ENCODE data around the gene TNRC6C. TPM values are rescaled to one million over a fixed set of nuclear protein-coding genes. Genes with fewer than 3 reads are reported as not detected.
"Not testable (repeated sequence)": the region's sequence is repeated elsewhere in the genome, so short reads cannot be mapped to it uniquely, and the experiment has no call there.

Gene TNRC6C
- total RNA-seq, 1 donor, result 12.4 TPM

DNA sequence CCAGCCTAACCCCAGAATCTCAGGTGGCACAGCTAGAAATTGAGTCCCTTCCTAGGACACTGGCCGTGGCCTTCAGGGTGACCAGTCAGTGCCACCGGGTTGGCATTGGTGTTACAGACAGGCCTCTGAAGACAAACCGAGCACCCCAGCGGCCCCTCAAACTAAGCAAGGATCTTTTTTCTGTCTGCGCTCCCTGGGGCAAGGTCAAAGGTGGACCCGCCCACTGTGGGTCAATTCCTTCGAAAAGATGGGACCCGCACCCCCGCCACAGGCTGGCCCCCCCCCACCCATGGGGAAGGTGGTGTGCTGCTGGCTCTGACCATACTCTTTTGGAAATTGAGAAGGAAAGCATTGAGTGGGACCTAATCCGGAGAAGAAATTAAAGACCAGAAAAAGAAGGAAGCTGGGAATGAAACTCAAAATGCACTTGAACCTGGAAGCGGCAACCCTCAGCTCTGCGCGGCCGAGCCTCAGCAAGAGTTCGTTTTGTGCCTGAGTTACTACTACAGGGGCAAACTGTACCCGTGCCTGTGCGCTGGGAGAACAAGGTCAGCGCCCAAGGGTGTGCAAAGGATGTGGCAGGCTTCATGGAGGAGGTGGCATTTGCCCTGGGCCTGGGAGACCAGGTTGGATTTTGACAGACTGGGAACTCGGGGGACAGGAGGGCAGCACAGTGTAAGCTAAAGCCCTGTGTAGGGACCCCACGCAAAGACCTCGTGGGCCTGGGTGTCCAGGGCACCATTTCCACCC lies 149.6 kb downstream of the TNRC6C start:
- H3K4me3 ChIP-seq (ENCODE audit: low read length), result no peak overlapping the region
- H3K4me1 ChIP-seq (ENCODE audit: insufficient read depth, low read length), result peaks cover 9% of the 10 kb centered on the region
- no peaks in the 10 kb centered on the region for H3K27me3 ChIP-seq (ENCODE audit: insufficient read depth, low read length)
- no peaks in the 10 kb centered on the region for H3K9me3 ChIP-seq (ENCODE audit: low read depth, low read length)

DNA sequence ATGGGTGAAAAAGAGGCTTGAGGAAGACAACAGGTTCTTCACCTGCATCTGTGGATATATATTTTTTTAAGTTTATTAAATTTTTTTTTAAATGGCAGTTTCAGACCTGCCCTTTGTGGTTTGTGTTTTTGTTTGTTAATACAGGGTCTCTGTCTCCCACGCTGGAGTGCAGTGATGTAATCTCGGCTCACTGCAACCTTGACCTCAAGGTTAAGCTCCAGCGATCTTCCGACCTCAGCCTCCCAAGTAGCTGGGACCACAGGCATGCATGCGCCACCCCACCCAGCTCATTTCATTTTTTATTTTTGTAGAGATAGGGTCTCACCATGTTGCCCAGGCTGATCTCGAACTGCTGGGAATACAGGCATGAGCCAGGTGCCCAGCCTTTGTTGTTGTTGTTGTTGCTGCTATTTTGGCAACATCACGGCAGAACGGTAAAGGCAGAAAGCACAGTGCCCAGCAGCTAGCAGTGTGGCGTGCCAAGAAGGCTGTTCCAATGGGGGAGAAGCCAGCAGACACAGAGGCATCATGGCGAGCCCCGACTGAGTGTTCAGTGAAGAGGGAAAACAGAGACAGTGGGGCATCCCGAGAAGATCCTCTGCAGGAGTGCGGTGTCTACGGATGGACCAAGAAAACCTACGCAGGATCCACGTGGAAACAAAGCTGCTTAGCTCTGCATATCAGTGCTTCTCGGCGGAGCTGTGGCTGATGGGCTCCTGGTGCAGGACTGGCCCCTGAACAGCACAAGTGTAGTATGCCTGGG lies 150.4 kb downstream of the TNRC6C start:
- no peaks in the 10 kb centered on the region for H3K27me3 ChIP-seq (ENCODE audit: insufficient read depth, low read length)
- H3K4me3 ChIP-seq (ENCODE audit: low read length), result no peak overlapping the region
- no peaks in the 10 kb centered on the region for H3K9me3 ChIP-seq (ENCODE audit: low read depth, low read length)

DNA sequence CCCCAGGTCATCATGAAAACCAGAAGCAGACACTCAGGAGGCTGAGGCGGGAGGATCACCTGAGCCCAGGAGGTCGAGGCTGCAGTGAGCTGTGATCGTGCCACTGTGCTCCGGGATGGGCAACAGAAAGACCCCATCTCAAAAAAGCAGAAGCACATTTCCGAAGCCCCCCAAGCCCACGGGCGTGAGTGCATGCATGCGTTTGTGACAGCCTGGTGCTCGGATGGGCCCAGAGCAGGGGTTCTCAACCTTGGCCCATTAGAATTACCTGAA lies 150.9 kb downstream of the TNRC6C start:
- H3K27me3 ChIP-seq (ENCODE audit: insufficient read depth, low read length), result no peaks in the 10 kb centered on the region
- peaks cover 22% of the 10 kb centered on the region for H3K4me1 ChIP-seq (ENCODE audit: insufficient read depth, low read length)
- no peak overlapping the region for H3K4me3 ChIP-seq (ENCODE audit: low read length)
- no peaks in the 10 kb centered on the region for H3K9me3 ChIP-seq (ENCODE audit: low read depth, low read length)

More for the DNA sequence above, 150.4 kb downstream of the TNRC6C start:
- H3K4me1 ChIP-seq (ENCODE audit: insufficient read depth, low read length), result peaks cover 17% of the 10 kb centered on the region

DNA sequence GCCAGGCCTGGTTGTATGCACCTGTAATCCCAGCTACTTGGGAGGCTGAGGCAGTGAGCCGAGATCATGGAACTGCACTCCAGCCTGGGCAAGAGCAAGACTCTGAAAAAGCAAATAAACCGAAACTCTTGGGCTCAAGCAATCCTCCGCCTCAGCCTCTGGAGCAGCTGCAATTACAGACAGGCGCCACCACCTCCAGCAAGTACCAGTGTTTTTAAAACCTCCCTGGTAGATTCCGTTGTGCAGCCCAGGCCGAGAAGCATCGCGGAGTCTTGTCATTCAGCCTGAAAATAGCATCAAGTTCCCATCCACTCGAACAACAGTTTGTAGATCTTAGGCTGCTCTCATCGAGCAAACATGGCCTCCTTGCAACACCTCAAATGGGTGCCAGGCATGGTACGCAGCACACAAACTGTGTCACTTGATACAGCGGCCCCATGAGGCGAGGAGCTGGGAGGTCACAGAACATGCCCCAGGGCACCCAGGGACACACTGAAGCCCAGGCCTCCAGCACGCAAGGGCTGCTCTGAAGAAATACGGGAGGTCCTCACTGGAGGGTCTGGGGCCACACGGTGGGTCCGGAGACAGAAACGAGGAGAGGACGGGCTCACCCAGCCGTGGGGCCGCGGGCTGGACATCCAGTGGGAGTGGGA lies 152.0 kb downstream of the TNRC6C start:
- Histone ChIP-seq H3K27me3 (ENCODE audit: insufficient read depth, low read length) (no peaks in the 10 kb centered on the region), H3K4me3 (ENCODE audit: low read length) (no peak overlapping the region), H3K9me3 (ENCODE audit: low read depth, low read length) (no peaks in the 10 kb centered on the region), H3K4me1 (ENCODE audit: insufficient read depth, low read length) (peaks cover 31% of the 10 kb centered on the region)

DNA sequence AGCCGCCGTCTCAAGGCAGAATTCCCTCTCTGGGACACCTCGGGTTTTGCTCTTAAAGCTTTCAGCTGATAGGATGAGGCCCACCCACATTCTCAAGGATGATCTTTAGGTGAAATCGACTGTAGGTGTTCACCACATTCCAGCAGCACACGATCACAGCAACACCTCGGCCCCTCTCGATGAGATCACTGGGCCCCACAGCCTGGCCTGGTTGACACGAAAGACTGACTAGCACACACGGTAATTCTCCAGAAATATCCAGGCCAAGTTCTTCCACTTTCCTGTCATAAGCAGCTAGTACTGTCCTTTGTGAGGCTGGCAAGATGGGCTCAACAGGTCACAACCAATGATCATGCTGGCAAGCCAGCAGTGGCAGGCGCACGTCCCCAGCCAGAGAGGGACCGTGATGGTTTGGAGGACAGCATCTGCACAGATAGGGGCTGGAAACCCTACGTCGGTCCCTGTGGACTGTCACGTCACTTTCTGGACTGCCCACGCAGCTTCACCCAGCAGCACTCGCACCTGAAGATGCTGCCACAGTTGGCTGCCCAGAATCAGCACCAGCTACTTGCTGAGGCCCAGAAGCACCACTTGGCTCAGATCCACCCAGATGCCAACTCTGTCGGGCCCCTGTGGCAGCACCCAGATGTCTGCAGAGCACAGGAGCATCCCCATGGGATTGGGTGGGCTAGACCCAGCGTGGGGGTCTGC lies 152.7 kb downstream of the TNRC6C start:
- no peak overlapping the region for H3K4me3 ChIP-seq (ENCODE audit: low read length)
- H3K4me1 ChIP-seq (ENCODE audit: insufficient read depth, low read length), result peaks cover 31% of the 10 kb centered on the region
- H3K27me3 ChIP-seq (ENCODE audit: insufficient read depth, low read length), result no peaks in the 10 kb centered on the region
- no peaks in the 10 kb centered on the region for H3K9me3 ChIP-seq (ENCODE audit: low read depth, low read length)

DNA sequence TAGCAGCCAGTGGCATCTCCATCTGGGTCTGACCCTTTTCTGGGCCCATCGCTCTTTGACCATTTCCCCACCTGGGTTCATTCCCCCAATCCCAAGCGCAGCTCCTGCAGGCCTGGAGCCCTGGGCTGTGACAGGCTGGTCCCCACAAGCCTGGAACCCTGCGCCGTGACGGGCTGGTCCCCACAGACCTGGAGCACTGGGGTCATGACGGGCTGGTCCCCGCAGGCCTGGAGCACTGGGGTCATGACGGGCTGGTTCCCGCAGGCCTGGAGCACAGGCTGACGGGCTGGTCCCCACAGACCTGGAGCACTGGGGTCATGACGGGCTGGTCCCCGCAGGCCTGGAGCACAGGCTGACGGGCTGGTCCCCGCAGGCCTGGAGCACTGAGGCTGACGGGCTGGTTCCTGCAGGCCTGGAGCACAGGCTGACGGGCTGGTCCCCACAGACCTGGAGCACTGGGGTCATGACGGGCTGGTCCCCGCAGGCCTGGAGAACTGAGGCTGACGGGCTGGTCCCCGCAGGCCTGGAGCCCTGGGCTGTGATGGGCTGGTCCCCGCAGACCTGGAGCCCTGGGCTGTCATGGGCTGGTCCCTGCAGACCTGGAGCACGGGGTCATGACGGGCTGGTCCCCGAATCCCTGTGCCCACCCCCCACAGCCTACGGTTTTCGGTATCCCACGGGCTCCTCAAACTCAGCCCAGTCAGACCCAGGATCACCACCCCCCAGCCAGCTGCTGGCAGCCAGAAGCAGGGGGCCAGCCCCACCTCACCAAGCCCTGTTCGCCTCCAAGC lies 153.4 kb downstream of the TNRC6C start:
- no peaks in the 10 kb centered on the region for H3K9me3 ChIP-seq (ENCODE audit: low read depth, low read length)
- peaks cover 32% of the 10 kb centered on the region for H3K4me1 ChIP-seq (ENCODE audit: insufficient read depth, low read length)
- no peak overlapping the region for H3K4me3 ChIP-seq (ENCODE audit: low read length)
- H3K27me3 ChIP-seq (ENCODE audit: insufficient read depth, low read length), result no peaks in the 10 kb centered on the region

DNA sequence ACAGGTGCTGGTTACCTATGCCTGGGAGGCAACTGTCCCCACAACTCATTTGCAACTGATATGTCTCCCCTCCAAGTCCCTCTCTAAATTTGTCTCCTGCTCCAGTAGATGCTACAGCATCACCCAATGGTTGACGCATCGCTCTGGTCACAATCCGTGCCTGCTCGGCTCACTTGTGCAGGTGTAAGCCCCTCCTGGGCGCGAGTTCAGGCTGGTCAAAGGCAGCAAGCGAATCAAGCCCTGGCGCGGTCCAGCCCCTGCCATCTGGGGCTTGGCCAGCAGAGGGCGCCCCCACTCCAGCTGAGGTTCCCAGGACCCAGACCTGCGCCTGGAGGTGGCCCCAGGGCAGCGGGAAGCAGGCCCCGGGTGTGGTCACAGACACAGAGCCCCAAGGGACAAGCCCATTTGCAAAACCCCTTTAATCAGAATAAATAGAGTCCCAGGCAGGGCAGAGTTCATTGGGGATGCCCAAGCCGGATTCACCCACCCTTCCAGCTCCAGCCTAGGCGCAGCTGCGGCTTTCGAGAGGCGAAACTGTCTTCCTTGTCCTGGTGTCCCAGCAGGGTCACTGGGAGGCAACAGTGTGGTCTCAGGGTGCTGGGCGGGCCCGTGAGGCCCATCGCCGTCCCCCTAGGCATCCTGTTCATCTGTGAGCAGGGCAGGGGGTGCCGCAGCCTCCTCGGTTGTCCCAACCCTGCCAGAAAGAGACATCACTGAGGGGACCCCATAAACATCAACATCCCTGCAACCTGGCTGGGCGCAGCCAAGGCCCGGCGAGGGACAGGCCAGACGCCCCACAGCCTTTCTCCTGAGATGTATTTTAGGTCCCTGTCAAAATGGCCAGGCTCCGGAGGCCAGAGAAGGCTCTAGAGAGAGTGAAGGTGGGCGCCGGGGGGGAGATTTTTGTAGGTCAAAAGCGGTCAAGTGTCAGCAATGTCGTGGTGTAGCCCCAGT lies 154.3 kb downstream of the TNRC6C start:
- Histone ChIP-seq H3K9me3 (ENCODE audit: low read depth, low read length) (no peaks in the 10 kb centered on the region), H3K4me3 (ENCODE audit: low read length) (no peak overlapping the region), H3K4me1 (ENCODE audit: insufficient read depth, low read length) (peaks cover 40% of the 10 kb centered on the region), H3K27me3 (ENCODE audit: insufficient read depth, low read length) (no peaks in the 10 kb centered on the region)

DNA sequence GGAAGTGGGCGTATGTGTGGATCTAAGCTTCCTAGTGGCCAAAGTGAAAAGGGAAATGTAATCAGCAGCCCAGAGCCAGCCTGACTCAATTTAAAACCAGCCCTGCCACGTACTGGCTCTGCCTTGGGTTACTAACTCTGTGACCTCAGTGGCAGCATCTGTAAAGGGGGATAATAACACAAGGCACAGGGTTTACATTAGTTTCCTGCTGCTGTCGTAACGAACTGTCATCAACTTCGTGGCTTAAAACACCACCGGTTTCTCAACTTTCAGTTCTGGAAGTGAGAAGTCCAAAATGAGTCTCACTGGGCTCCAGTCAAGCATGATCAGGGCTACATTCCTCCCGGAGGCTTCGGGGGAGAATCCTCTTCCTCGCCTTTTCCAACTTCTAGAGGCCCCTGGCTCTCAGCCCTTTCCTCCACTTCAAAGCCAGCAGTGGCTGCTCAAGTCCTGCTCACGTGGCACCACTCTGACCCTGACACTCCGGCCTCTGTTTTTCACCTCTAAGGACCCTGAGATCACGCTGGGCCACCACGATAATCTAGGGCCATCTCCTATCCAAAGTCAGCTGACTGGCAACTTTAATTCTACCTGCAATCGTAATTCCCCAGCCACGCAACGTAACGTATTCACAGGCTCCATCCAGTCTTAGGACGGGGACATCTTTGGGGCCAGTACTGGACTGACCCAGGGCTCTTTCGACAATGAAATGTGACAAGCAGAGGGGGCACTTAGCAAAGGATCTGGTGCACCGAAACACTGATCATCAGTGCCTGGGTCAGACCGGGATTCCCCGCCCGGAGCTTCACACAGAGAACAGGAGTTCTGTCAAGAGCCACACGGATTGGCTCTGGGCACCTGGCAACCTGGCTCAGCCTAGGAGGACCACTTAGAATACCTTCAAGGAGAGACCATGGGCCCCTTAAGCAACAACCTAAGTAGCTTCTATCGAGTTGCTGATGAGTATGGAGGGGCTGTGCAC lies 155.6 kb downstream of the TNRC6C start:
- no peaks in the 10 kb centered on the region for H3K27me3 ChIP-seq (ENCODE audit: insufficient read depth, low read length)
- H3K9me3 ChIP-seq (ENCODE audit: low read depth, low read length), result no peaks in the 10 kb centered on the region
- peaks cover 51% of the 10 kb centered on the region for H3K4me1 ChIP-seq (ENCODE audit: insufficient read depth, low read length)
- H3K4me3 ChIP-seq (ENCODE audit: low read length), result no peak overlapping the region

DNA sequence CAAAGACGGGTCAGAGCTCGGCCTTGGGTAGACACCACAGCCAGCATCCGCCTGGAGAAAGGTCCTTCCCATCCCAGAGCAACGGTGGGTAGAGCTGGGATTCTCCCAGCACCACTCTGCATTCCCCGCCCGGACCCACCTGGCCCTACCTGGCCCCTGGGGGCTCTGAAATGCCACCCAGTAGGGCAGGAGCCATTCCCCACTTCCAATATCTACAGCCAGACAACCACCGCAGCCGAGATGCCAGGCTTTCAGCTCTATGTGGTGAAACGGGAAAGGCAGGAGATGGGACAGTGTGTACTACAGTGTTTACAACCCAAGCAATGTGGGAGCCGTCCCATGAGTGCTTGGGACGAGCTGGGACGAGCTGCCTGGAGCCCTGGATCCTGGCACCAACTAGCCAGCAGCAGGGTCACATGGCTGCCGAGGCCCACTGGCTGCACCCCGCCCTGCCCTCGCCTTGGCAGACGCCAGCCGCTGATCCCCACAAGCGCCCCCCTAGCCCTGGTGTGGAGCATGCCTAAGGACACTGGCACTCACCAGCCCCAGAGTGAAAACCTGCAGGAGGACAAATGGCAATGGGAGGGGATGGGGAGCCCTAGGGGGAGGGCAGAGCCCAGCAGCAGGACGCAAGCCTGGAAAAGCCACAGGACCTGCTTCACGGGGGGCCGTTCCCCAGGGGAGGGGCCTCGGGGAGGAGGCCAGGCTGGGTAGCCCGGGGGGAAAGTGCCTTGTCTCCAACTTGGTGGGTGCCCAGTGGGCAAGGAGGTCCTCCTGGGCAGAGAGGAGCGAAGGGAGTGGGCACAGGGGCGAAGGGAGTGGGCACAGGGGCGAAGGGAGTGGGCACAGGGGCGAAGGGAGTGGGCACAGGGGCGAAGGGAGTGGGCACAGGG lies 156.6 kb downstream of the TNRC6C start:
- Histone ChIP-seq H3K4me1 (ENCODE audit: insufficient read depth, low read length) (peaks cover 59% of the 10 kb centered on the region), H3K27me3 (ENCODE audit: insufficient read depth, low read length) (no peaks in the 10 kb centered on the region), H3K9me3 (ENCODE audit: low read depth, low read length) (no peaks in the 10 kb centered on the region), H3K4me3 (ENCODE audit: low read length) (no peak overlapping the region)

DNA sequence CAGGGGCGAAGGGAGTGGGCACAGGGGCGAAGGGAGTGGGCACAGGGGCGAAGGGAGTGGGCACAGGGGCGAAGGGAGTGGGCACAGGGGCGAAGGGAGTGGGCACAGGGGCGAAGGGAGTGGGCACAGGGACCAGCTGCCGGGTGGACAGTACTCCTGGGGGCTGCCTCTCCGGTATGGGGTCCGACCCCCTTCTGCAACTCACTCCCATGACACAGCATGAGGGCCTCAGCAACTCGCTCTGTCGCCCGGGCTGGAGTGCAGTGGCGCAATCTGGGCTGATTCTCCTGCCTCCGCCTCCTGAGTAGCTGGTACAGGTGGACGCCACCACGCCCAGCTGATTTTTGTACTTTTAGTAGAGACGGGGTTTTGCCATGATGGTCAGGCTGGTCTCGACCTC lies 157.3 kb downstream of the TNRC6C start:
- H3K4me3 ChIP-seq (ENCODE audit: low read length); H3K27me3 ChIP-seq (ENCODE audit: insufficient read depth, low read length); H3K9me3 ChIP-seq (ENCODE audit: low read depth, low read length): not testable (repeated sequence)
- peaks cover 66% of the 10 kb centered on the region for H3K4me1 ChIP-seq (ENCODE audit: insufficient read depth, low read length)

DNA sequence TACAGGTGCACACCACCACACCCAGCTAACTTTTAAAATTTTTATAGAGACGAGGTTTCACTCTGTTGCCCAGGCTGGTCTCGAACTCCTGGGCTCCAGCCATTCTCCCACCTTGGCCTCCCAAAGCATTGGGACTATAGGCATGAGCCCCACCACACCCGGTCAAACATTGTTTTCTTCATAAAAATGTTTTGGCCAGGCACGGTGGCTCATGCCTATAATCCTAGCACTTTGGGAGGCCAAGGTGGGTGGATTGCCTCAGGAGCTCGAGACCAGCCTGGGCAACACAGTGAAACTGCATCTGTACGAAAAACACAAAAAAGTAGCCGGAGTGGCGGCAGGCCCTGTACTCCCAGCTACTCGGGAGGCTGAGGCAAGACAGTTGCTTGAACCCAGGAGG lies 157.9 kb downstream of the TNRC6C start:
- peaks cover 73% of the 10 kb centered on the region for H3K4me1 ChIP-seq (ENCODE audit: insufficient read depth, low read length)

More for the DNA sequence above, 157.9 kb downstream of the TNRC6C start:
- no peak overlapping the region for H3K4me3 ChIP-seq (ENCODE audit: low read length)
- no peaks in the 10 kb centered on the region for H3K27me3 ChIP-seq (ENCODE audit: insufficient read depth, low read length)
- no peaks in the 10 kb centered on the region for H3K9me3 ChIP-seq (ENCODE audit: low read depth, low read length)
